SU-DHL-6 (cell line): ENCODE data around the gene GAPVD1.

Experiments used
- CTCF ChIP-seq: fragments of 200-600 bp; sonication (generic); IDR thresholded peaks from one replicate; pipeline ENCODE4 v1.5.1; 2017; ENCODE audit warnings: antibody characterized with exemption, mild to moderate bottlenecking, low read length, moderate library complexity; ENCODE audit not compliant: insufficient read depth, poor library complexity, severe bottlenecking
- EZH2phosphoT487 ChIP-seq: fragments of 200-600 bp; sonication (generic), shearing (Covaris generic); conservative IDR thresholded peaks from 2 replicates; pipeline ENCODE4 v1.6.1; 2018; ENCODE audit warnings: mild to moderate bottlenecking, antibody characterized with exemption, low read length, moderate library complexity, mixed read lengths

GRCh38 chr9:125413579-125413978 lies 152.0 kb downstream of the GAPVD1 start:
- TF ChIP-seq CTCF = no peak
- no peak for TF ChIP-seq EZH2phosphoT487
